ENCODE data around the gene LRRC1.

The LRRC1 gene

GRCh38 chr6:53797304-53797703 is 2.5 kb downstream of the LRRC1 start:
- TF ChIP-seq SIN3A (IDR thresholded peaks at IDR 0.05; ENCODE audit: borderline replicate concordance, insufficient read depth, low read length): no peak
- no peak for TF ChIP-seq FOXP2 (optimal IDR thresholded peaks at IDR 0.05; ENCODE audit: borderline replicate concordance, extremely low read depth, extremely low read length, insufficient read depth)
- TF ChIP-seq POLR2AphosphoS5 (IDR thresholded peaks at IDR 0.05; ENCODE audit: low read depth, low read length): no peak
- no peak for TF ChIP-seq TAF1 (IDR thresholded peaks at IDR 0.05; ENCODE audit: borderline replicate concordance, insufficient read depth, low read length)
- TF ChIP-seq REST (IDR thresholded peaks at IDR 0.05; ENCODE audit: insufficient read depth in 1 of 2, low read depth in 2 of 2, low read length in 2 of 2): no peak

GRCh38 chr6:53799340-53799739 is 4.5 kb downstream of the LRRC1 start:
- no peak for TF ChIP-seq FOXP2 (optimal IDR thresholded peaks at IDR 0.05; ENCODE audit: borderline replicate concordance, extremely low read depth, extremely low read length, insufficient read depth)
- no peak for TF ChIP-seq POLR2AphosphoS5 (IDR thresholded peaks at IDR 0.05; ENCODE audit: low read depth, low read length)
- TF ChIP-seq SIN3A (IDR thresholded peaks at IDR 0.05; ENCODE audit: borderline replicate concordance, insufficient read depth, low read length): no peak
- TF ChIP-seq REST (IDR thresholded peaks at IDR 0.05; ENCODE audit: insufficient read depth in 1 of 2, low read depth in 2 of 2, low read length in 2 of 2): no peak
- TF ChIP-seq TAF1 (IDR thresholded peaks at IDR 0.05; ENCODE audit: borderline replicate concordance, insufficient read depth, low read length): no peak

- TF ChIP-seq FOXP2 (optimal IDR thresholded peaks at IDR 0.05; ENCODE audit: borderline replicate concordance, extremely low read depth, extremely low read length, insufficient read depth): no peak
- no peak for TF ChIP-seq SIN3A (IDR thresholded peaks at IDR 0.05; ENCODE audit: borderline replicate concordance, insufficient read depth, low read length)
- no peak for TF ChIP-seq TAF1 (IDR thresholded peaks at IDR 0.05; ENCODE audit: borderline replicate concordance, insufficient read depth, low read length)
- no peak for TF ChIP-seq REST (IDR thresholded peaks at IDR 0.05; ENCODE audit: insufficient read depth in 1 of 2, low read depth in 2 of 2, low read length in 2 of 2)
- TF ChIP-seq POLR2AphosphoS5 (IDR thresholded peaks at IDR 0.05; ENCODE audit: low read depth, low read length): no peak
Measured at GRCh38 chr6:53801022-53801421, 6.2 kb downstream of the LRRC1 start.

- TF ChIP-seq REST (IDR thresholded peaks at IDR 0.05; ENCODE audit: insufficient read depth in 1 of 2, low read depth in 2 of 2, low read length in 2 of 2): no peak
- TF ChIP-seq FOXP2 (optimal IDR thresholded peaks at IDR 0.05; ENCODE audit: borderline replicate concordance, extremely low read depth, extremely low read length, insufficient read depth): no peak
- no peak for TF ChIP-seq TAF1 (IDR thresholded peaks at IDR 0.05; ENCODE audit: borderline replicate concordance, insufficient read depth, low read length)
- no peak for TF ChIP-seq POLR2AphosphoS5 (IDR thresholded peaks at IDR 0.05; ENCODE audit: low read depth, low read length)
- TF ChIP-seq SIN3A (IDR thresholded peaks at IDR 0.05; ENCODE audit: borderline replicate concordance, insufficient read depth, low read length): no peak
Measured at GRCh38 chr6:53802582-53802981, 7.8 kb downstream of the LRRC1 start.
